H9 (cell line): ENCODE data around the gene SRRT. TPM values are rescaled to one million over a fixed set of nuclear protein-coding genes. Genes with fewer than 3 reads are reported as not detected.

Experiments used
- DNase-seq: peaks from one replicate; pipeline ENCODE4 v3.0.0-alpha.2; 2017
- H2AFZ ChIP-seq: one replicate; pipeline ENCODE4 v1.6.1; 2013; ENCODE audit warnings: mild to moderate bottlenecking, low read length, control low read depth, moderate library complexity
- H2AK5ac ChIP-seq: 2 replicates; pipeline ENCODE4 v1.6.1; 2013; ENCODE audit warnings: low read length, control low read depth, mixed read lengths; ENCODE audit not compliant: insufficient read length
- H2BK120ac ChIP-seq: one replicate; pipeline ENCODE4 v1.6.1; 2013; ENCODE audit warnings: low read depth, mild to moderate bottlenecking, low read length, control low read depth, inconsistent platforms; ENCODE audit not compliant: poor library complexity, severe bottlenecking
- H2BK12ac ChIP-seq: 2 replicates; pipeline ENCODE4 v1.6.1; 2013; ENCODE audit warnings: low read length, control low read depth, mixed read lengths, low read depth; ENCODE audit not compliant: insufficient read length
- H2BK15ac ChIP-seq: 2 replicates; pipeline ENCODE4 v1.6.1; 2013; ENCODE audit warnings: low read depth, low read length, control low read depth
- H2BK20ac ChIP-seq: one replicate; pipeline ENCODE4 v1.6.1; 2013; ENCODE audit warnings: low read depth, mild to moderate bottlenecking, low read length, control low read depth, inconsistent platforms; ENCODE audit not compliant: poor library complexity, severe bottlenecking
- H2BK5ac ChIP-seq: 2 replicates; pipeline ENCODE4 v1.6.1; 2013; ENCODE audit warnings: low read length, control low read depth, mixed read lengths; ENCODE audit not compliant: insufficient read length
- H3K14ac ChIP-seq: 2 replicates; pipeline ENCODE4 v1.6.1; 2013; ENCODE audit warnings: low read length, control low read depth; ENCODE audit not compliant: insufficient read depth
- H3K18ac ChIP-seq: 2 replicates; pipeline ENCODE4 v1.6.1; 2013; ENCODE audit warnings: low read depth, mild to moderate bottlenecking, mixed read lengths, low read length, control low read depth; ENCODE audit not compliant: insufficient read length
- H3K23ac ChIP-seq: 2 replicates; pipeline ENCODE4 v1.6.1; 2013; ENCODE audit warnings: low read length, control low read depth, mixed read lengths, low read depth; ENCODE audit not compliant: insufficient read length
- H3K23me2 ChIP-seq: 2 replicates; pipeline ENCODE4 v1.6.1; 2013; ENCODE audit warnings: low read depth, mild to moderate bottlenecking, mixed read lengths, low read length, control low read depth; ENCODE audit not compliant: insufficient read length, poor library complexity, severe bottlenecking
- H3K27ac ChIP-seq: 2 replicates; pipeline ENCODE4 v1.5.1; 2013; ENCODE audit warnings: low read length, control low read depth, mixed read lengths, low read depth; ENCODE audit not compliant: insufficient read length
- H3K27me3 ChIP-seq: 2 replicates; pipeline ENCODE4 v1.6.1; 2013; ENCODE audit warnings: low read length, control low read depth, inconsistent platforms; ENCODE audit not compliant: insufficient read depth
- H3K4ac ChIP-seq: 2 replicates; pipeline ENCODE4 v1.6.1; 2013; ENCODE audit warnings: low read depth, mild to moderate bottlenecking, control low read depth, inconsistent platforms, low read length, moderate library complexity
- H3K4me1 ChIP-seq: 2 replicates; pipeline ENCODE4 v1.6.1; 2013; ENCODE audit warnings: low read length, control low read depth, inconsistent platforms; ENCODE audit not compliant: insufficient read depth
- H3K4me2 ChIP-seq: 2 replicates; pipeline ENCODE4 v1.6.1; 2013; ENCODE audit warnings: low read length, control low read depth, mixed read lengths; ENCODE audit not compliant: insufficient read length, insufficient read depth
- H3K56ac ChIP-seq: 2 replicates; pipeline ENCODE4 v1.6.1; 2013; ENCODE audit warnings: low read depth, mild to moderate bottlenecking, mixed read lengths, low read length, control low read depth; ENCODE audit not compliant: insufficient read length
- H3K79me1 ChIP-seq: 2 replicates; pipeline ENCODE4 v1.6.1; 2013; ENCODE audit warnings: low read depth, mild to moderate bottlenecking, moderate library complexity, low read length, control low read depth, inconsistent platforms; ENCODE audit not compliant: insufficient read depth, poor library complexity, severe bottlenecking
- H3K79me2 ChIP-seq: 2 replicates; pipeline ENCODE4 v1.6.1; 2013; ENCODE audit warnings: low read length, control low read depth, inconsistent platforms; ENCODE audit not compliant: insufficient read depth
- H3K9ac ChIP-seq: 2 replicates; pipeline ENCODE4 v1.6.1; 2013; ENCODE audit warnings: low read length, control low read depth, mixed read lengths; ENCODE audit not compliant: insufficient read length; ENCODE audit errors: extremely low read depth
- H3K9me3 ChIP-seq: one replicate; pipeline ENCODE4 v1.6.1; 2013; ENCODE audit warnings: low read depth, low read length, inconsistent platforms; ENCODE audit not compliant: control insufficient read depth
- H3T11ph ChIP-seq: one replicate; pipeline ENCODE4 v1.6.1; 2013; ENCODE audit warnings: mild to moderate bottlenecking, low read length, control low read depth, inconsistent platforms
- H4K20me1 ChIP-seq: one replicate; pipeline ENCODE4 v1.6.1; 2013; ENCODE audit not compliant: control insufficient read depth, insufficient read length, insufficient read depth
- H4K5ac ChIP-seq: 2 replicates; pipeline ENCODE4 v1.6.1; 2013; ENCODE audit warnings: low read depth, mild to moderate bottlenecking, mixed read lengths, low read length, control low read depth; ENCODE audit not compliant: insufficient read length
- H4K8ac ChIP-seq: replicated peaks from 2 replicates; pipeline ENCODE4 v1.6.1; 2013; ENCODE audit warnings: low read length, control low read depth, mixed read lengths, low read depth; ENCODE audit not compliant: insufficient read length
- H4K91ac ChIP-seq: 2 replicates; pipeline ENCODE4 v1.6.1; 2013; ENCODE audit warnings: low read depth, mild to moderate bottlenecking, moderate library complexity, mixed read lengths, low read length, control low read depth; ENCODE audit not compliant: insufficient read length
- H3K27ac Mint-ChIP-seq, 3 experiments: 2 replicates in 2 of 3; 3 replicates in 1 of 3; pipeline ENCODE4 v1.8.0; 2020 to 2021; ENCODE audit warnings: mixed read lengths in 3 of 3, mild to moderate bottlenecking in 1 of 3, moderate library complexity in 1 of 3
- H3K27me3 Mint-ChIP-seq: 2 replicates; pipeline ENCODE4 v1.8.0; 2021; ENCODE audit warnings: low read depth, mild to moderate bottlenecking, moderate library complexity, mixed read lengths
- H3K36me3 Mint-ChIP-seq, 3 experiments: 2 replicates in 2 of 3; 3 replicates in 1 of 3; pipeline ENCODE4 v1.8.0; 2020 to 2021; ENCODE audit warnings: low read depth in 3 of 3, mixed read lengths in 3 of 3; ENCODE audit not compliant: insufficient read depth in 1 of 3
- H3K4me1 Mint-ChIP-seq, 2 experiments: 2 replicates each; pipeline ENCODE4 v1.8.0; 2020; ENCODE audit warnings: mixed read lengths in 2 of 2
- H3K4me3 Mint-ChIP-seq, 2 experiments: 2 replicates in 1 of 2; 3 replicates in 1 of 2; pipeline ENCODE4 v1.8.0; 2020 to 2021; ENCODE audit warnings: mild to moderate bottlenecking in 2 of 2, mixed read lengths in 2 of 2, moderate library complexity in 1 of 2
- H3K9me3 Mint-ChIP-seq, 2 experiments: 2 replicates in 1 of 2; 3 replicates in 1 of 2; pipeline ENCODE4 v1.8.0; 2020; ENCODE audit warnings: mild to moderate bottlenecking in 2 of 2, mixed read lengths in 2 of 2, moderate library complexity in 1 of 2
- CTCF ChIP-seq: fragments of 200-600 bp; sonication (generic); conservative IDR thresholded peaks from 3 replicates; pipeline ENCODE4 v1.8.0; 2021; ENCODE audit warnings: antibody characterized with exemption, mild to moderate bottlenecking
- WGBS: extraction: QIAGEN DNeasy Blood & Tissue Kit; methylation state at CpG from one replicate; pipeline ENCODE4 v1.1.7; 2013; ENCODE audit warnings: missing lambda C conversion rate, low lambda C conversion rate, mixed read lengths; ENCODE audit not compliant: insufficient read length; ENCODE audit errors: extremely low coverage; 5-methylcytosine and 5-hydroxymethylcytosine counted together
- total RNA-seq: library from RNA; stranded (reverse); gene quantifications from 2 replicates; pipeline ENCODE4 v1.2.1, GENCODE V29; 2021

Gene SRRT
- total RNA-seq, 1 experiment from 2014 or later, result 373 TPM

GRCh38 chr7:100835903-100836811, 38.7 kb upstream of the SRRT start:
- Histone ChIP-seq H3K27me3 (no peaks in the 10 kb centered on the region), H3K23me2 (peaks cover 4% of the 10 kb centered on the region), H3K4me1 (peaks cover 3% of the 10 kb centered on the region; the same call in 1 of the 2 replicates), H3K14ac (peak overlapping the region; percentile 59; the same call in 1 of the 2 replicates), H3K9ac (peak overlapping the region; percentile 44), H4K5ac (no peak overlapping the region), H3K4ac (peak overlapping the region; percentile 30; the same call in 1 of the 2 replicates), H2BK120ac (no peak overlapping the region), H3K4me2 (peak overlapping the region; percentile 59), H4K8ac (no peak overlapping the region), H3K27ac (peak overlapping the region; percentile 89), H4K91ac (no peak overlapping the region), H2BK5ac (no peak overlapping the region), H2BK15ac (no peak overlapping the region), H4K20me1 (no peaks in the 10 kb centered on the region), H3K9me3 (no peaks in the 10 kb centered on the region), H3T11ph (no peak overlapping the region), H3K79me2 (no peaks in the 10 kb centered on the region), H3K79me1 (no peaks in the 10 kb centered on the region), H2BK20ac (no peak overlapping the region), H3K56ac (no peak overlapping the region), H3K23ac (no peak overlapping the region), H2AFZ (no peak overlapping the region), H2AK5ac (no peak overlapping the region), H2BK12ac (no peak overlapping the region), H3K18ac (peak overlapping the region; percentile 87)
- peaks cover 26 to 28% of the 10 kb centered on the region in 2 experiments for H3K4me1 Mint-ChIP-seq
- peak; percentile 97 for DNase-seq
- H3K4me3 Mint-ChIP-seq, result peak overlapping the region; percentile 61 to 82
- WGBS, result no CpG with 5 or more reads among the region's 17 CpGs
- H3K27ac Mint-ChIP-seq, result peak overlapping the region; percentile 98 to 99 (median 99)
- no peaks in the 10 kb centered on the region for H3K9me3 Mint-ChIP-seq
- H3K27me3 Mint-ChIP-seq, result no peaks in the 10 kb centered on the region
- no peak for TF ChIP-seq CTCF
- peaks cover 6 to 8% (median 6%) of the 10 kb centered on the region in 3 experiments; a peak in 6 of 7 replicates for H3K36me3 Mint-ChIP-seq
